ENCODE measurements around the gene STPG4. TPM values are rescaled to one million over a fixed set of nuclear protein-coding genes. Genes with fewer than 3 reads are reported as not detected.

STPG4 gene
- polyA plus RNA-seq, 3 donors from 2014 or later: 0.24 TPM; not detected in 2

- peaks cover 0 to 2% (median 0%) of the 10 kb centered on the region in 6 donors for H3K9me3 Mint-ChIP-seq
- DNase-seq: no peak
- no peak overlapping the region for H3K4me3 Mint-ChIP-seq
- H3K36me3 Mint-ChIP-seq: peaks cover 13 to 37% (median 20%) of the 10 kb centered on the region in 3 donors
- H3K4me1 Mint-ChIP-seq: peaks cover 10 to 11% of the 10 kb centered on the region in 2 donors
- peaks cover 0 to 5% (median 2%) of the 10 kb centered on the region in 3 donors for H3K27me3 Mint-ChIP-seq (ENCODE audit: low read depth in 3 of 3)
- no peak overlapping the region for H3K27ac Mint-ChIP-seq
Observed at GRCh38 chr2:47054036-47054555, 101.0 kb downstream of the STPG4 start.

- no peak for DNase-seq
- H3K36me3 Mint-ChIP-seq: peaks cover 13 to 33% (median 24%) of the 10 kb centered on the region in 3 donors
- peaks cover 0 to 2% (median 0%) of the 10 kb centered on the region in 6 donors for H3K9me3 Mint-ChIP-seq
- peaks cover 0 to 4% (median 0%) of the 10 kb centered on the region in 3 donors for H3K27me3 Mint-ChIP-seq (ENCODE audit: low read depth in 3 of 3)
- H3K4me1 Mint-ChIP-seq: peaks cover 8 to 9% of the 10 kb centered on the region in 2 donors
- H3K27ac Mint-ChIP-seq: no peak overlapping the region
- H3K4me3 Mint-ChIP-seq: no peak overlapping the region
Observed at GRCh38 chr2:47052847-47053246, 102.3 kb downstream of the STPG4 start.

- H3K27ac Mint-ChIP-seq: no peak overlapping the region
- DNase-seq: no peak
- H3K9me3 Mint-ChIP-seq: peaks cover 0 to 2% (median 0%) of the 10 kb centered on the region in 6 donors
- peaks cover 0 to 5% (median 0%) of the 10 kb centered on the region in 3 donors for H3K27me3 Mint-ChIP-seq (ENCODE audit: low read depth in 3 of 3)
- no peak overlapping the region for H3K4me3 Mint-ChIP-seq
- peaks cover 13 to 33% (median 24%) of the 10 kb centered on the region in 3 donors for H3K36me3 Mint-ChIP-seq
- peaks cover 0 to 1% of the 10 kb centered on the region in 2 donors for H3K4me1 Mint-ChIP-seq
Observed at GRCh38 chr2:47051562-47051961, 103.5 kb downstream of the STPG4 start.

- Mint-ChIP-seq H3K4me1 (no peaks in the 10 kb centered on the region), H3K4me3 (no peak overlapping the region), H3K27ac (no peak overlapping the region), H3K9me3 (peaks cover 0 to 2% (median 0%) of the 10 kb centered on the region in 6 donors), H3K27me3 (ENCODE audit: low read depth in 3 of 3) (peaks cover 0 to 5% (median 0%) of the 10 kb centered on the region in 3 donors), H3K36me3 (peaks cover 15 to 33% (median 25%) of the 10 kb centered on the region in 3 donors)
- no peak for DNase-seq
Observed at GRCh38 chr2:47050762-47051161, 104.3 kb downstream of the STPG4 start.

- H3K4me3 Mint-ChIP-seq: no peak overlapping the region
- H3K4me1 Mint-ChIP-seq: no peaks in the 10 kb centered on the region
- H3K9me3 Mint-ChIP-seq: peaks cover 0 to 2% (median 0%) of the 10 kb centered on the region in 6 donors
- peaks cover 16 to 31% (median 29%) of the 10 kb centered on the region in 3 donors for H3K36me3 Mint-ChIP-seq
- no peak for DNase-seq
- no peak overlapping the region for H3K27ac Mint-ChIP-seq
- peaks cover 0 to 4% (median 0%) of the 10 kb centered on the region in 3 donors for H3K27me3 Mint-ChIP-seq (ENCODE audit: low read depth in 3 of 3)
Observed at GRCh38 chr2:47050021-47050760, 104.9 kb downstream of the STPG4 start.

- H3K36me3 Mint-ChIP-seq: peaks cover 15 to 29% (median 27%) of the 10 kb centered on the region in 3 donors
- no peak overlapping the region for H3K27ac Mint-ChIP-seq
- peaks cover 0 to 4% (median 0%) of the 10 kb centered on the region in 3 donors for H3K27me3 Mint-ChIP-seq (ENCODE audit: low read depth in 3 of 3)
- peaks cover 0 to 2% (median 0%) of the 10 kb centered on the region in 6 donors for H3K9me3 Mint-ChIP-seq
- no peak overlapping the region for H3K4me3 Mint-ChIP-seq
- DNase-seq: no peak
- H3K4me1 Mint-ChIP-seq: no peaks in the 10 kb centered on the region
Observed at GRCh38 chr2:47049502-47049901, 105.6 kb downstream of the STPG4 start.

GRCh38 chr2:47048801-47049480 is 106.2 kb downstream of the STPG4 start:
- Mint-ChIP-seq H3K27ac (no peak overlapping the region), H3K4me3 (no peak overlapping the region), H3K27me3 (ENCODE audit: low read depth in 3 of 3) (peaks cover 0 to 4% (median 0%) of the 10 kb centered on the region in 3 donors), H3K36me3 (peaks cover 12 to 25% (median 25%) of the 10 kb centered on the region in 3 donors), H3K4me1 (no peaks in the 10 kb centered on the region), H3K9me3 (peaks cover 0 to 2% (median 0%) of the 10 kb centered on the region in 6 donors)
- no peak for DNase-seq

GRCh38 chr2:47046271-47046670 is 108.8 kb downstream of the STPG4 start:
- Mint-ChIP-seq H3K9me3 (no peaks in the 10 kb centered on the region), H3K27ac (no peak overlapping the region), H3K4me3 (no peak overlapping the region), H3K4me1 (peaks cover 4 to 10% of the 10 kb centered on the region in 2 donors), H3K36me3 (peaks cover 5 to 15% (median 9%) of the 10 kb centered on the region in 3 donors), H3K27me3 (ENCODE audit: low read depth in 3 of 3) (peaks cover 0 to 2% (median 0%) of the 10 kb centered on the region in 3 donors)
- DNase-seq: no peak

- peaks cover 0 to 1% (median 0%) of the 10 kb centered on the region in 3 donors for H3K27me3 Mint-ChIP-seq (ENCODE audit: low read depth in 3 of 3)
- no peaks in the 10 kb centered on the region for H3K9me3 Mint-ChIP-seq
- H3K36me3 Mint-ChIP-seq: peaks cover 2 to 19% (median 5%) of the 10 kb centered on the region in 3 donors
- H3K4me1 Mint-ChIP-seq: peaks cover 5 to 16% of the 10 kb centered on the region in 2 donors
- DNase-seq: no peak
- peak overlapping the region in 3 of 6 donors; percentile 35 to 81 (median 50) for H3K27ac Mint-ChIP-seq
- no peak overlapping the region for H3K4me3 Mint-ChIP-seq
Observed at GRCh38 chr2:47043891-47044239, 111.2 kb downstream of the STPG4 start.

GRCh38 chr2:47043142-47043890 is 111.8 kb downstream of the STPG4 start:
- H3K4me3 Mint-ChIP-seq: no peak overlapping the region
- DNase-seq: no peak
- H3K27ac Mint-ChIP-seq: peak overlapping the region in 1 of 6 donors; percentile 56
- H3K36me3 Mint-ChIP-seq: peaks cover 5 to 21% (median 5%) of the 10 kb centered on the region in 3 donors
- peaks cover 7 to 20% of the 10 kb centered on the region in 2 donors for H3K4me1 Mint-ChIP-seq
- H3K9me3 Mint-ChIP-seq: no peaks in the 10 kb centered on the region
- H3K27me3 Mint-ChIP-seq (ENCODE audit: low read depth in 3 of 3): peaks cover 0 to 1% (median 0%) of the 10 kb centered on the region in 3 donors

GRCh38 chr2:47041891-47042684 is 113.0 kb downstream of the STPG4 start:
- no peak overlapping the region for H3K4me3 Mint-ChIP-seq
- H3K4me1 Mint-ChIP-seq: peaks cover 7 to 20% of the 10 kb centered on the region in 2 donors
- no peak for DNase-seq
- peaks cover 5 to 18% (median 5%) of the 10 kb centered on the region in 3 donors for H3K36me3 Mint-ChIP-seq
- H3K27me3 Mint-ChIP-seq (ENCODE audit: low read depth in 3 of 3): peaks cover 0 to 1% (median 0%) of the 10 kb centered on the region in 3 donors
- H3K9me3 Mint-ChIP-seq: no peaks in the 10 kb centered on the region
- H3K27ac Mint-ChIP-seq: peak overlapping the region in 2 of 6 donors; percentile 65 to 71

- Mint-ChIP-seq H3K27ac (no peak overlapping the region), H3K27me3 (ENCODE audit: low read depth in 3 of 3) (peaks cover 0 to 3% (median 0%) of the 10 kb centered on the region in 3 donors), H3K9me3 (no peaks in the 10 kb centered on the region), H3K4me1 (peaks cover 7 to 20% of the 10 kb centered on the region in 2 donors), H3K4me3 (no peak overlapping the region), H3K36me3 (peaks cover 5 to 18% (median 8%) of the 10 kb centered on the region in 3 donors)
- no peak for DNase-seq
Observed at GRCh38 chr2:47041063-47041462, 114.0 kb downstream of the STPG4 start.

All from immature natural killer cell (primary cell).